Activated CD8-positive, alpha-beta memory T cell treated with anti-CD3 and anti-CD28 coated beads for 48 hours (primary cell): ENCODE results near the gene RNF166.

ENCODE experiments used
- DNase-seq, 3 experiments: peaks; one replicate each; pipeline ENCODE4 v3.0.0-alpha.2; 2020; ENCODE audit warnings: low read depth in 2 of 3, low spot score in 2 of 3

The RNF166 gene

GRCh38 chr16:88724855-88725555 lies 18.8 kb upstream of the RNF166 start:
- DNase-seq, result no peak

DNA sequence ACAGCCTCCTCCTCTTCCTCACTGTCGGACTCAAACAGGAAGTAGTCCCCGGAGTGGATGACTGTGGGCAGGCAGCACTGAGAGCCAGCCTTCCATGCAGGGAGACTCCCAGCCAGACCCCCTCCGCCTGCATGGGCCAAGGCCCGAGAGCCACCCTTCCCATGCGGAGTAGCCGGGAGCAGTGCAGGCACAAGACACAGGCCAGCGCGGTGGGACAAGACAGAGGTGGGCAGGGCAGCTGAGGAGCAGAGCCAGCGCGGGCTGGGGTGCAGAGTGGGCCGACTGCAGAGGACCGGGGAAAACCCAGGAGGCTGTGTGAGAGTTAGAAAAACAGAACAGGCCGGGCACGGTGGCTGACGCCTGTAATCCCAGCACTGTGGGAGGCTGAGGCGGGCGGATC lies 17.7 kb upstream of the RNF166 start:
- no peak for DNase-seq

- no peak for DNase-seq
Measured at GRCh38 chr16:88723507-88723887, 17.3 kb upstream of the RNF166 start.

DNA sequence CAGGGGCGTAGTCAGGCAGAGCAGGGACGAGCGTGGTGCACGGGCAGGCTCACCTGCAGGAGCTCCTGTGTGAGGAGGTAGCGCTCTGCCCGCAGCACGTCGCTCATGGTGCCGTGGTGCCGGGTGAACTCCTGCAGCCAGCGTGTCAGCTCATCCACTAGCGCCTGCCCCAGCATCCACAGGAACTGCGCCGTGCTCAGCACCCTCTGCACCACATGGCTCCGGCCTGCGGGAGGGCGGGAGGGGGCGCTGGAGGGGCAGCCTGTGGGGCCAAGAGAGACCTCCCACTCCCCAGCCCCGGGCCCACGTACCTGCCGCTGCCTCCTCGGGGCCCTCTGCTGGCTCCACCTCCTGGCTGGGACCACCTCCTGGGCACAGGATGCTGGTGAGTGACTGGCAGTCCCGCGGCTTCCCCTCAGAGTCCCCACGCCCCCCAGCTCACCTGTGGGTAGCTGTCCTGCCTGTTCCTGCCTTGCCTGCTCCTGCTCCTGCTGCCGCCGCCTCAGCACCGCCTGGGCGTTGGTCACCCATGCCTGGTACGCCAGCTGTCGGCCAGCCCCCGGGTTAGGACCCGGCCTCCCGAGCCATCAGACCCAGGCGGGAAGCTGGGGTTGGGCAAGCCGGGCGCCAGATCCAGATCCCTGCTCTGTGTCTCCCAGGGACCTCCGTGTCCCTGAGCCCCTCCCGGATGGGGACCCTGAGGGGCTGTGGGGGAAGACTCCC lies 16.7 kb upstream of the RNF166 start:
- no peak for DNase-seq

DNA sequence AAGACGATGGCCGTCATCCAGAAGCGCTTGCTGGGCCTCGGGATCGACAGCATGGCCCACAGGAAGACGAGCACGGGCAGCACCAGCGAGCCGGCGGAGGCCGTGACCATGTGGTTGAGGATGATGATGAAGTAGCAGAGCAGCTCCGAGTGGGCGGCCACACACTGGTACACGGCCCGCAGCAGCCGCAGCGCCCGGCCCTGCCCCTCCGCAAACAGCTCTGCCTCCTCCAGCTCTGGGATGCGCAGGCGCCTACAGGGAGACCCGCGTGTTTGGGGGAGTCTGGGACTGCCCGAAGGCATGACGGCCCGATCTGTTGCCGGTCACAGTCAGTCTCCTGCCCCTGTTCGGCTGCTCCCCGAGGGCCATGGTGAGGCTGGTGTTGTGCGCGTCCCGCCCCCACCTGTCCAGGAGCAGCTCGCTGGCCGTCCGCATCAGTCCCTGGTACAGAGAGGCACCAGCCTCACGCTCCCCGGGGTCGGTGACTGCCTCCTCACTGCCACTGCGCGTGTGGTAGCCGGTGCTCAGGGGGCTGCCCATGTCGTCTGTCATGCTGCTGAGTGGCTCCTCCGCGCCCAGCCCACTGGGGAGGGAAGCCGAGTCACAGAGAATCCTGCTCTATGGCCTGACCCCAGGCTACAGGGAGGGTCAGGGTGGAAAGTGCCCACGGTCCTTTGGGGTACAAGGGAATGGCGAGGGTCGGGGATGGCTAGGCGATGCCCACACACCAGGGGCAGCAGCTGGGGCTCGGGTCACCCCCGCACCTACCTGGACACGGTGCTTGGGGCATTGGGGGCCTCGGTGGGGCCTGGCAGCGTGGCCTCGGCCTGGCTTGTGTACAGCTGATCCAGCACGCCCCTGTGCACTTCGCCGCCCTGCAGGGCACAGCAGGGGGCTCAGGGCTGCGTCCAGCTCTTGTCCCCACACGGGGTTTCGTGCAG lies 15.9 kb upstream of the RNF166 start:
- DNase-seq, result no peak

GRCh38 chr16:88721236-88721635 lies 15.0 kb upstream of the RNF166 start:
- no peak for DNase-seq

- no peak for DNase-seq
Measured at GRCh38 chr16:88720396-88720970, 14.3 kb upstream of the RNF166 start.

DNA sequence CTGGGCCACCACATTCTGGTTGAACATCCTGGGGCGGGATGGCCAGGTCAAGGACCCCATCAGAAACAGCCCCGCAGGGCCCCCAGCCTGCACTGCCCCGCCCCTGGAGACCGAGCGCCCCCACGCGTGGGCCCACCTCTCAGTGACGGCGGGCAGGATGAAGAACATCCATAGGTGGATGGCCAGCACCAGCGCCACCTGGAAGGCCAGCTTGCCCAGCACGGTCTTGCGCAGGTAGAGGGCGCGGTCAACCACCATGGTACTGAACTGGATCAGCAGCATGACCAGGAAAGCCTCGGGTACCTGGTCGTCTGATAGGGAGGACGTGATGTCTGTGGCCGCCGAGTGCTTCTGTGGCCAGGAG lies 13.7 kb upstream of the RNF166 start:
- DNase-seq, result no peak

- DNase-seq, result no peak
Measured at GRCh38 chr16:88719267-88719932, 13.2 kb upstream of the RNF166 start.

DNA sequence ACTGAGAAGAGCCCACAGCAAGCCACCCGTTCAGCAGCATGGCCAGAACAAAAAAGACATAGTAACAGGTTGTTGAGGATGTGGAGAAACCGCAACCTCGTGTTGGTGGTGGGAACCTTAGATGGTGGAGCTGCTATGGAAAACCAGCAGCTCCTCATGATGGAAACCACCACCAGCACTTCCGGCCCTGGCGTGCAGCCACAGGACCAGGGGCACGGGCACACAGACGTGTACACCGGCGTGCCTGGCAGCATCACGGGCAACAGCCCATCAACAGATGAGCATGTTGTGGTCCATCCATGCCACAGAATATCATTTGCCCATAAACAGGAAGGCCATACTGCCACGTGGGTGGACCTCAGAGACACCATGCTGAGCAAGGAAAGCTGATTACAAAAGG lies 12.0 kb upstream of the RNF166 start:
- DNase-seq, result no peak

GRCh38 chr16:88716601-88717001 lies 10.4 kb upstream of the RNF166 start:
- DNase-seq, result no peak

GRCh38 chr16:88716201-88716600 lies 10.0 kb upstream of the RNF166 start:
- no peak for DNase-seq

DNA sequence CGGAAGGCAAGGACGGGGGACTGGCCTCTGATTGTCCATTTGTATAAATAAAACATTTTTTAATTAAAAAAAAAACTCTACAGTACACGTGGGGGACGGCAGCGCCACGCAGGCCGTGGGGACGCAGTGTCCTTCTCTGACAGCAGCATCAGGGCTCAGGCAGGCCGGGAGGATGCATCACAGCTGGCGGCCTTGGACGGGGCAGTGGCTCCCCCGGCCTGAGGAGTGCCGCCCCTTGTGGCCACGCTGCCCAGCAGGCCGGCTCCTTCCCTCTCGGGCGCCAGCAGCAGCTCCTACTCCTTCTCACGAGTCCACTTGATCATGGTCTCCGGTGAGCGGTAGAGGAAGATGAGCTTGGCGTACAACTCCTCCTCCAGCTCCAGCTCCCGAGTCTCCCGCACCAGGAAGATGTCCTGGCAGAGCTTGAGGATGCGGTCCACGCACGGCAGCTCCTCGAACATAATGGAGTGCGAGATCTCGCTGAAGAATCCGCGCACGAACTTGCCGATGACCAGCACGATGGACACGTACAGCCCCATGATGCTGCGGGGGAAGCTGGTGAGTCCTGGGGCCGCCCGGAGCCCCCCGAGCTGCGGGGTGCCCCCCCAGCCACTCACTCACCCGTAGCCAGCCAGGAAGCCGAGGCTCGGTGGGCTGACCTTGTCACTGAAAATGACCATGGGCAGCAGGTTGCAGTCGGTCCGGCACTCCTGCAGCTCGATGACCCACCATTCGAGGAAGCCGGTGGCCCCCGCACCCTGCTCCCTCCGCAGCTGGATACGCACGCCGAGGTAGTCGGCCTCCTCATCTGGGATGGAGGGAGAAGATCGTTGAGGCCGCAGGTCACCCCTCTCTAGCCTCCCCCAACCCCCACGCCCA lies 9.3 kb upstream of the RNF166 start:
- no peak for DNase-seq

GRCh38 chr16:88714420-88715302 lies 8.5 kb upstream of the RNF166 start:
- no peak for DNase-seq

DNA sequence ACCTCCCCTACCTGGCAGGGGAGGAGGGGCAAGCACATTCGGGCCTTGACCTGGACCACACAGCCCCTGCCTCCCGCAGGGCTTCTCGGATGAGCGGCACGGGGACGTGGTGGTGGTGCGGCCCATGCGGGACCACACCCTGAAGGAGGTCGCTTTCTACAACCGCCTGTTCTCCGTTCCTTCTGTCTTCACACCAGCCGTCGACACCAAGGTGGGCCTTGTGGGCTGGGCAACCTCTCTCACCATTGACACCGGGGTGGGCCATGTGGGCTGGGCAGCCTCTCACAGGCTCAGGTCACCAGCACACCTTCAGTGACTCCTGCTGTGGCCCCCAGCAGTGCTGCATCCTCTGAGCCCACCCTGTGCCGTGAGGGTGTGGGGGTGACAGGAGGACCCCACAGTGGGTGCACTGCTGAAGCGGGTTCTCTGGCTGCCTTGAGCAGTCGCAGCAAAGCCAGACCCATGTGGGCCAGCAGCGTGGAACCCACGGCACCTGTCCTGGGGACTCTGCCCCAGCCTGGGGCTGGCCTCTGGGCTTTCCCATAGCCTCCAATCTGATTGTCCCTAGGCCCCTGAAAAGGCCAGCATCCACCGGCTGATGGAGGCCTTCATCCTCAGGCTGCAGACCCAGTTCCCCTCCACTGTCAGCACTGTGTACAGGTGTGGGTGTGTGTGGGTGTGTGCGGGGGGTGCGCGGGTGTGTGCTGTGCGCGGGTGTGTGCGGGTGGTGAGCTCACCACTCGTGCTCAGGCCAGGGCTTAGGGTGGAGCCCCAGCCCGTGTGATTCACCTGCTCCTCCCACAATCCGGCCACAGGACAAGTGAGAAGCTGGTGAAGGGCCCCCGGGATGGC lies 7.6 kb upstream of the RNF166 start:
- no peak for DNase-seq

- DNase-seq, result no peak
Measured at GRCh38 chr16:88713054-88713453, 6.8 kb upstream of the RNF166 start.

DNA sequence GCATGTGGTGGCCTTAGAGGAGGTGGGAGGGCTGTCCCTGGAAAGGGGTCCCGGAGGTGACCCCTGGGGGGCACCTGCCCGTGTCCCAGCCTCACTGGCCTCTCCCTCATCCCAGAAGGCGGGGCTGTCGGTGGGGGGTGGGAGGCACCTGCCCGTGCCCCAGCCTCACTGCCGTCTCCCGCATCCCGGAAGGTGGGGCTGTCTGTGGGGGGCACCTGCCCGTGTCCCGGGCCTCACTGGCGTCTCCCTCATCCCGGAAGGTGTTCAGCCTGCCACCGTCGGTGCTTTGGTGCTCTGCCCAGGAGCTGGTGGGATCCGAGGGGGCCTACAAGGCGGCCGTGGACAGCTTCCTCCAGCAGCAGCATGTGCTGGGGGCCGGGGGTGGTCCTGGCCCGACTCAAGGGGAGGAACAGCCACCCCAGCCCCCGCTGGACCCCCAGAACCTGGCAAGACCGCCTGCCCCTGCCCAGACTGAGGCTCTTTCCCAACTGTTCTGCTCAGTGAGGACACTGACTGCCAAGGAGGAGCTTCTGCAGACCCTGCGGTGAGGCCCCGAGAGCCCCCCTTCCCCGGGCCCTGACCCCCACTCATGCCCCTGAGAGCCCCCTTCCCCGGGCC lies 6.3 kb upstream of the RNF166 start:
- DNase-seq, result no peak
